A549 (cell line): ENCODE data around the gene KDM4E. TPM values are rescaled to one million over a fixed set of nuclear protein-coding genes. Genes with fewer than 3 reads are reported as not detected.
"Not testable (repeated sequence)": the region's sequence is repeated elsewhere in the genome, so short reads cannot be mapped to it uniquely, and the experiment has no call there.

ENCODE experiments used
- ATAC-seq, 2 experiments: fragments of 200-7000 bp in 1 of 2; fragments of >200 bp in 1 of 2; cut with Nextera tagmentation in 1 of 2; cut with Tn5 transposase in 1 of 2; 3 replicates each; pipeline versions ENCODE4 v1.8.0 to v1.9.1; 2018 to 2020; ENCODE audit warnings: mild to moderate bottlenecking in 1 of 2, moderate library complexity in 1 of 2
- CTCF ChIA-PET: fragments of 300-600 bp; sonication (Branson Sonifier 250); formaldehyde crosslinking; extraction: SDS; loops from one replicate; lab custom pipeline; 2021; ENCODE audit warnings: antibody characterized with exemption, inconsistent platforms; lab: Yijun Ruan, JAX
- POLR2A ChIA-PET: fragments of 350-600 bp; formaldehyde crosslinking; extraction: SDS; loops from one replicate; lab custom pipeline; 2021; ENCODE audit warnings: antibody characterized with exemption, inconsistent platforms; lab: Yijun Ruan, JAX
- DNase-seq, 2 experiments: peaks; one replicate each; pipeline versions ENCODE4 v3.0.0 to v3.0.0-alpha.2; 2011 to 2016; ENCODE audit warnings: low read depth in 1 of 2, low spot score in 1 of 2
- FAIRE-seq: peaks from 2 replicates; lab custom pipeline; 2011; peaks lifted over from hg19 to GRCh38; lab: Jason Lieb, UNC
- H3K27ac ChIP-seq, 2 experiments: fragments of >200 bp; sonication (Bioruptor Twin); formaldehyde crosslinking; 3 replicates each; pipeline ENCODE4 v1.5.1; 2016 to 2017
- H3K4me1 ChIP-seq: fragments of >200 bp; sonication (Bioruptor Twin); formaldehyde crosslinking; 3 replicates; pipeline ENCODE4 v1.6.1; 2016
- H3K4me2 ChIP-seq: fragments of >200 bp; sonication (Bioruptor Twin); formaldehyde crosslinking; 3 replicates; pipeline ENCODE4 v1.6.1; 2016
- H3K4me3 ChIP-seq: fragments of >200 bp; sonication (Bioruptor Twin); formaldehyde crosslinking; 3 replicates; pipeline ENCODE4 v1.5.1; 2016
- H3K9me3 ChIP-seq: fragments of >200 bp; sonication (Bioruptor Twin); formaldehyde crosslinking; 3 replicates; pipeline ENCODE4 v1.6.1; 2016
- BHLHE40 ChIP-seq: IDR thresholded peaks from 2 replicates; pipeline ENCODE4 v1.6.1; 2012; ENCODE audit warnings: low read depth, low read length, inconsistent platforms
- CEBPB ChIP-seq, 2 experiments: fragments of >200 bp in 1 of 2; sonication (Bioruptor Twin) in 1 of 2; formaldehyde crosslinking in 1 of 2; IDR thresholded peaks; 2 replicates each; pipeline ENCODE4 v1.6.1; 2012 to 2016
- EHF ChIP-seq: fragments of 250-450 bp; sonication (Bioruptor Pico); IDR thresholded peaks from 2 replicates; pipeline ENCODE4 v1.5.0; 2020; ENCODE audit warnings: mild to moderate bottlenecking
- EHMT2 ChIP-seq: fragments of 200-600 bp; sonication (generic); IDR thresholded peaks from 2 replicates; pipeline ENCODE4 v1.6.1; 2016; ENCODE audit warnings: antibody characterized with exemption, low read depth, mild to moderate bottlenecking, moderate library complexity
- ELK1 ChIP-seq: fragments of 150-350 bp; IDR thresholded peaks from 2 replicates; pipeline ENCODE4 v1.6.1; 2014; ENCODE audit warnings: low read depth, mild to moderate bottlenecking, low read length
- FOSB ChIP-seq: fragments of 250-450 bp; sonication (Bioruptor Pico); IDR thresholded peaks from 2 replicates; pipeline ENCODE4 v1.5.0; 2020; ENCODE audit warnings: mild to moderate bottlenecking, moderate library complexity
- GATA3 ChIP-seq: IDR thresholded peaks from 2 replicates; pipeline ENCODE4 v1.6.1; 2012; ENCODE audit warnings: borderline replicate concordance
- HDAC2 ChIP-seq: fragments of 200-600 bp; sonication (generic); IDR thresholded peaks from 2 replicates; pipeline ENCODE4 v1.6.1; 2016
- HES2 ChIP-seq: fragments of >200 bp; sonication (Bioruptor Twin); formaldehyde crosslinking; IDR thresholded peaks from 2 replicates; pipeline ENCODE4 v1.6.1; 2016
- HEYL ChIP-seq: fragments of 250-450 bp; sonication (Bioruptor Pico); IDR thresholded peaks from 2 replicates; pipeline ENCODE4 v1.8.0; 2021; ENCODE audit warnings: mild to moderate bottlenecking, moderate library complexity
- HOXB13 ChIP-seq: fragments of 250-450 bp; sonication (Bioruptor Pico); IDR thresholded peaks from 2 replicates; pipeline ENCODE4 v1.5.0; 2020; ENCODE audit warnings: low read depth, mild to moderate bottlenecking, moderate library complexity
- JUN ChIP-seq, 2 experiments: fragments of >200 bp; sonication (Bioruptor Twin); formaldehyde crosslinking; IDR thresholded peaks; 2 replicates in 1 of 2; 3 replicates in 1 of 2; pipeline ENCODE4 v1.6.1; 2016 to 2017
- MAFK ChIP-seq: fragments of 450-650 bp; IDR thresholded peaks from 2 replicates; pipeline ENCODE4 v1.6.1; 2014; ENCODE audit not compliant: partially characterized antibody
- MAX ChIP-seq: IDR thresholded peaks from 2 replicates; pipeline ENCODE4 v1.6.1; 2012
- NR3C1 ChIP-seq: fragments of >200 bp; sonication (Bioruptor Twin); formaldehyde crosslinking; IDR thresholded peaks from 3 replicates; pipeline ENCODE4 v1.6.1; 2017
- PHF8 ChIP-seq: fragments of 200-600 bp; sonication (generic); IDR thresholded peaks from 2 replicates; pipeline ENCODE4 v1.6.1; 2016; ENCODE audit warnings: low read depth, mild to moderate bottlenecking, antibody characterized with exemption, moderate library complexity, borderline replicate concordance
- POLR2A ChIP-seq: IDR thresholded peaks from 2 replicates; pipeline ENCODE4 v1.6.1; 2012; ENCODE audit warnings: mild to moderate bottlenecking, low read length
- POLR2AphosphoS2 ChIP-seq: conservative IDR thresholded peaks from 2 replicates; pipeline ENCODE4 v1.6.1; 2012; ENCODE audit warnings: low read length, improper control_type of control experiment, inconsistent platforms
- RARB ChIP-seq: fragments of 250-450 bp; sonication (Bioruptor Pico); IDR thresholded peaks from 2 replicates; pipeline ENCODE4 v1.8.0; 2021; ENCODE audit warnings: mild to moderate bottlenecking, moderate library complexity
- REST ChIP-seq: fragments of 200-600 bp; sonication (generic); IDR thresholded peaks from 2 replicates; pipeline ENCODE4 v1.6.1; 2016; ENCODE audit warnings: antibody characterized with exemption, mild to moderate bottlenecking, moderate library complexity
- SMC3 ChIP-seq: fragments of >200 bp; sonication (Bioruptor Twin); formaldehyde crosslinking; IDR thresholded peaks from 3 replicates; pipeline ENCODE4 v1.6.1; 2018; ENCODE audit warnings: inconsistent platforms
- SREBF2 ChIP-seq: fragments of 450-650 bp; IDR thresholded peaks from 2 replicates; pipeline ENCODE4 v1.6.1; 2014; ENCODE audit warnings: mild to moderate bottlenecking, moderate library complexity
- ZSCAN20 ChIP-seq: fragments of 250-450 bp; sonication (Bioruptor Pico); IDR thresholded peaks from 2 replicates; pipeline ENCODE4 v1.8.0; 2022; ENCODE audit warnings: mild to moderate bottlenecking, moderate library complexity
- WGBS: methylation state at CpG from one replicate; pipeline ENCODE4 v1.1.6; 2017; ENCODE audit errors: missing lambda C conversion rate; 5-methylcytosine and 5-hydroxymethylcytosine counted together
- polyA plus RNA-seq, 4 experiments: library from polyadenylated mRNA; depleted of rRNA in 3 of 4; stranded (reverse); fragments of >200 nt; fragmentation: RNase III in 1 of 4; extraction: RNeasy Plus Mini Kit Qiagen cat#74134 plus additional on column Dnase treatment in 1 of 4; gene quantifications; 2 replicates in 3 of 4; 3 replicates in 1 of 4; pipeline ENCODE4 v1.2.3, GENCODE V29; 2011 to 2017

KDM4E gene
- polyA plus RNA-seq, 2 of the 4 experiments (the other 2 are of a cell fraction): not detected

GRCh38 chr11:95011376-95011775 is 13.7 kb upstream of the KDM4E start:
- CTCF ChIA-PET: no interaction called here

GRCh38 chr11:95014184-95014821 is 10.8 kb upstream of the KDM4E start:
- H3K4me3 ChIP-seq: no peak overlapping the region
- ATAC-seq: no peak
- DNase-seq: no peak
- FAIRE-seq: no peak
- POLR2A ChIA-PET: no interaction called here
- CTCF ChIA-PET: no interaction called here
- 66% methylated on average over 9 of the region's 12 CpGs for WGBS
- no peaks in the 10 kb centered on the region for H3K9me3 ChIP-seq
- TF ChIP-seq NR3C1 (no peak), EHF (CRISPR knock-in tag) (no peak), POLR2A (no peak), HDAC2 (no peak), RARB (CRISPR knock-in tag) (no peak), HEYL (CRISPR knock-in tag) (no peak), HES2 (no peak), HOXB13 (CRISPR knock-in tag) (no peak), JUN (IDR thresholded peaks at IDR 0.05) (no peak), SMC3 (no peak), MAX (no peak), SREBF2 (no peak), CEBPB (IDR thresholded peaks at IDR 0.05) (no peak), ELK1 (no peak), EHMT2 (no peak), ZSCAN20 (CRISPR knock-in tag) (no peak), REST (no peak)
- no peak overlapping the region for H3K27ac ChIP-seq
- no peak overlapping the region for H3K4me2 ChIP-seq
- no peaks in the 10 kb centered on the region for H3K4me1 ChIP-seq

More at GRCh38 chr11:95011376-95011775, 13.7 kb upstream of the KDM4E start:
- Histone ChIP-seq H3K4me3 (no peak overlapping the region), H3K27ac (no peak overlapping the region), H3K4me1 (no peaks in the 10 kb centered on the region), H3K4me2 (no peak overlapping the region), H3K9me3 (no peaks in the 10 kb centered on the region)
- POLR2A ChIA-PET: no interaction called here
- DNase-seq (no peak), ATAC-seq (no peak), FAIRE-seq (no peak)
- no peak for TF ChIP-seq PHF8
- peak; percentile 79 for TF ChIP-seq MAFK

- Histone ChIP-seq H3K27ac (no peak overlapping the region), H3K4me3 (no peak overlapping the region), H3K9me3 (no peaks in the 10 kb centered on the region), H3K4me1 (no peaks in the 10 kb centered on the region), H3K4me2 (no peak overlapping the region)
- CTCF ChIA-PET: no interaction called here
- 53% methylated on average over 2 of the region's 2 CpGs for WGBS
- POLR2A ChIA-PET: no interaction called here
- DNase-seq: no peak
- TF ChIP-seq GATA3 (no peak), FOSB (CRISPR knock-in tag) (no peak), HOXB13 (CRISPR knock-in tag) (no peak), BHLHE40 (no peak), POLR2AphosphoS2 (no peak), MAX (no peak)
- no peak for ATAC-seq
- FAIRE-seq: no peak
Measured at GRCh38 chr11:95016139-95016538, 8.9 kb upstream of the KDM4E start.

- H3K4me1 ChIP-seq, FAIRE-seq, H3K27ac ChIP-seq, ATAC-seq, H3K4me2 ChIP-seq, H3K9me3 ChIP-seq, H3K4me3 ChIP-seq, CTCF ChIA-PET, POLR2A ChIA-PET, DNase-seq: not testable (repeated sequence)
- 79% methylated on average over 5 of the region's 5 CpGs for WGBS
Measured at GRCh38 chr11:95021468-95021867, 3.6 kb upstream of the KDM4E start.

- H3K4me2 ChIP-seq, CTCF ChIA-PET, DNase-seq, FAIRE-seq, ATAC-seq, POLR2A ChIA-PET, H3K9me3 ChIP-seq, H3K4me3 ChIP-seq, H3K27ac ChIP-seq, H3K4me1 ChIP-seq: not testable (repeated sequence)
- WGBS: 69% methylated on average over 6 of the region's 9 CpGs
Measured at GRCh38 chr11:95025594-95025993, 536 bp downstream of the KDM4E start.
